Neural cell (in vitro differentiated cells): ENCODE data around the gene ANKDD1B. TPM values are rescaled to one million over a fixed set of nuclear protein-coding genes. Genes with fewer than 3 reads are reported as not detected.

Source experiments
- H2AFZ ChIP-seq: fragments of 200-600, 300-800 bp; sonication (generic), shearing (Covaris generic); 2 replicates; pipeline ENCODE4 v1.6.0; 2014; ENCODE audit warnings: low read depth, mild to moderate bottlenecking, antibody characterized with exemption, low read length, moderate library complexity
- H3F3A ChIP-seq: fragments of 200-600 bp; shearing (Covaris generic); 2 replicates; pipeline ENCODE4 v1.6.1; 2016; ENCODE audit warnings: mild to moderate bottlenecking, moderate library complexity, mixed read lengths, antibody characterized with exemption, low read length; ENCODE audit not compliant: insufficient read depth, poor library complexity, severe bottlenecking
- H3K27ac ChIP-seq: fragments of 200-600, 300-800 bp; sonication (generic), shearing (Covaris generic); 2 replicates; pipeline ENCODE4 v1.5.1; 2014; ENCODE audit warnings: mild to moderate bottlenecking, low read length, moderate library complexity
- H3K27me3 ChIP-seq: fragments of 300-800, 200-600 bp; sonication (generic), shearing (Covaris generic); 2 replicates; pipeline ENCODE4 v1.6.0; 2014; ENCODE audit warnings: mild to moderate bottlenecking, low read depth, low read length, moderate library complexity; ENCODE audit not compliant: insufficient read depth
- H3K36me3 ChIP-seq: fragments of 300-800, 200-600 bp; sonication (generic), shearing (Covaris generic); 2 replicates; pipeline ENCODE4 v1.5.1; 2014; ENCODE audit warnings: mild to moderate bottlenecking, antibody characterized with exemption, low read length, moderate library complexity; ENCODE audit not compliant: insufficient read depth
- H3K4me2 ChIP-seq: fragments of 300-800, 200-600 bp; sonication (generic), shearing (Covaris generic); 2 replicates; pipeline ENCODE4 v1.6.0; 2014; ENCODE audit warnings: mild to moderate bottlenecking, low read length
- H3K4me3 ChIP-seq: fragments of 300-800, 200-600 bp; sonication (generic), shearing (Covaris generic); 2 replicates; pipeline ENCODE4 v1.5.1; 2014; ENCODE audit warnings: mild to moderate bottlenecking, low read length, moderate library complexity
- H3K79me2 ChIP-seq: fragments of 200-600 bp; shearing (Covaris generic); replicated peaks from 2 replicates; pipeline ENCODE4 v1.6.0; 2014; ENCODE audit warnings: mild to moderate bottlenecking, low read length, moderate library complexity; ENCODE audit not compliant: insufficient read depth
- H3K9ac ChIP-seq: fragments of 300-800, 200-600 bp; sonication (generic), shearing (Covaris generic); 2 replicates; pipeline ENCODE4 v1.6.1; 2016; ENCODE audit warnings: mild to moderate bottlenecking, low read length, mixed read lengths
- H3K9me2 ChIP-seq: fragments of 200-600 bp; shearing (Covaris generic); 2 replicates; pipeline ENCODE4 v1.6.1; 2016; ENCODE audit warnings: mild to moderate bottlenecking, low read length, mixed read lengths; ENCODE audit not compliant: insufficient read depth
- H3K9me3 ChIP-seq: fragments of 200-600, 300-800 bp; sonication (generic), shearing (Covaris generic); 2 replicates; pipeline ENCODE4 v1.6.1; 2016; ENCODE audit warnings: mild to moderate bottlenecking, mixed run types, low read length, moderate library complexity, mixed read lengths
- H4K20me1 ChIP-seq: fragments of 200-600 bp; shearing (Covaris generic); 2 replicates; pipeline ENCODE4 v1.6.1; 2016; ENCODE audit warnings: mild to moderate bottlenecking, mixed run types; ENCODE audit not compliant: insufficient read depth
- CTCF ChIP-seq: fragments of 450-650 bp; IDR thresholded peaks from 2 replicates; pipeline ENCODE4 v1.5.1; 2014; ENCODE audit warnings: antibody characterized with exemption, mild to moderate bottlenecking, moderate library complexity; ENCODE audit not compliant: poor library complexity, severe bottlenecking
- EP300 ChIP-seq: fragments of 450-650 bp; conservative IDR thresholded peaks from 2 replicates; pipeline ENCODE4 v1.6.1; 2014; ENCODE audit warnings: antibody characterized with exemption, mild to moderate bottlenecking, moderate library complexity; ENCODE audit not compliant: poor library complexity, severe bottlenecking
- EZH2 ChIP-seq: fragments of 200-600, 300-800 bp; shearing (Covaris generic), sonication (generic); IDR thresholded peaks from 2 replicates; pipeline ENCODE4 v1.6.1; 2014; ENCODE audit warnings: antibody characterized with exemption, low read length, borderline replicate concordance, mild to moderate bottlenecking; ENCODE audit not compliant: insufficient read depth, poor library complexity, severe bottlenecking
- MXI1 ChIP-seq: fragments of 450-650 bp; conservative IDR thresholded peaks from 2 replicates; pipeline ENCODE4 v1.6.1; 2014; ENCODE audit warnings: antibody characterized with exemption, mild to moderate bottlenecking; ENCODE audit not compliant: poor library complexity, severe bottlenecking
- POLR2AphosphoS5 ChIP-seq: IDR thresholded peaks from 2 replicates; pipeline ENCODE4 v1.6.1; 2012
- RAD21 ChIP-seq: fragments of 450-650 bp; conservative IDR thresholded peaks from 2 replicates; pipeline ENCODE4 v1.6.1; 2014; ENCODE audit warnings: antibody characterized with exemption, mild to moderate bottlenecking, moderate library complexity
- SMC3 ChIP-seq: fragments of 450-650 bp; conservative IDR thresholded peaks from 2 replicates; pipeline ENCODE4 v1.6.1; 2014; ENCODE audit warnings: antibody characterized with exemption, mild to moderate bottlenecking, moderate library complexity; ENCODE audit not compliant: poor library complexity
- TAF1 ChIP-seq: IDR thresholded peaks from 2 replicates; pipeline ENCODE4 v1.6.1; 2012; ENCODE audit warnings: low read depth
- polyA plus RNA-seq: library from polyadenylated mRNA; depleted of rRNA; stranded (reverse); fragments of >200 nt; gene quantifications from 2 replicates; pipeline ENCODE4 v1.2.3, GENCODE V29; 2014
- TF ChIP-seq, protein P1 (sequence below): IDR thresholded peaks from 2 replicates; pipeline ENCODE4 v1.6.1; 2012; ENCODE audit warnings: borderline replicate concordance

Gene ANKDD1B
- polyA plus RNA-seq, 1 donor from 2014 or later: 0.37 TPM

DNA sequence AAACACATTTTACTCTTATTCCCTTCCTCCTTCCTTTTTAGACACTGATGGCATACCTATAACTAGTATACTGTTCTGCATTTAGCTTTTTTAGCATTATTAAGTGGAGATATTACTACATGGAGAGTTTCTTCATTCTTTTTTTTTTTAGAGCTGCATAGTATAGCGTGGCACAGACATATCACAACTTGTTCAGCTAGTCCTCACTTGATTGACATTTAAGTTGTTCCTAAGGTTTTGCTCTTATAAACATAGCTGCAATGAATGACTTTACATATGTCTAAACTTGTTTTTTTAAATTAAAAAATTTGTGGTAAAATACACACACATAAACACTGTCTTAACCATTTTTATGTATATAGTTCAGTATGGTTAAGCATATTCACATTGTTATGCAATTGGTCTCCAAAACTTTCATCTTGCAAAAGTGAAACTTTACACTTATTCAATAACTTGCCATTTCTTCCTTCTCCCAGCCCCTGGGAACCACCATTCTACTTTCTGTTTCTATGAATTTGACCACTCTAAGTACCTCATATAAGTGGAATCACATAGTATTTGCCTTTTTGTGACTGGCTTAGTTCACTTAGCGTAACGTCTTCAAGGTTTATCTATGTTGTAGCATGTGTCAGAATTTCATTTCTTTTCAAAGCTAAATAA, 48.7 kb downstream of the ANKDD1B start:
- Histone ChIP-seq H3K79me2 (no peaks in the 10 kb centered on the region), H3K4me3 (no peak overlapping the region), H3K27me3 (no peaks in the 10 kb centered on the region), H3K36me3 (no peaks in the 10 kb centered on the region), H2AFZ (no peak overlapping the region), H3K27ac (no peak overlapping the region), H3K4me2 (no peak overlapping the region), H3K9me2 (no peaks in the 10 kb centered on the region), H3F3A (no peaks in the 10 kb centered on the region), H3K9me3 (no peaks in the 10 kb centered on the region), H4K20me1 (no peaks in the 10 kb centered on the region), H3K9ac (no peak overlapping the region)
- TF ChIP-seq RAD21 (no peak), TAF1 (no peak), SMC3 (no peak), CTCF (no peak), EP300 (no peak), EZH2 (no peak), MXI1 (no peak), POLR2AphosphoS5 (no peak)
- TF ChIP-seq, protein P1, sequence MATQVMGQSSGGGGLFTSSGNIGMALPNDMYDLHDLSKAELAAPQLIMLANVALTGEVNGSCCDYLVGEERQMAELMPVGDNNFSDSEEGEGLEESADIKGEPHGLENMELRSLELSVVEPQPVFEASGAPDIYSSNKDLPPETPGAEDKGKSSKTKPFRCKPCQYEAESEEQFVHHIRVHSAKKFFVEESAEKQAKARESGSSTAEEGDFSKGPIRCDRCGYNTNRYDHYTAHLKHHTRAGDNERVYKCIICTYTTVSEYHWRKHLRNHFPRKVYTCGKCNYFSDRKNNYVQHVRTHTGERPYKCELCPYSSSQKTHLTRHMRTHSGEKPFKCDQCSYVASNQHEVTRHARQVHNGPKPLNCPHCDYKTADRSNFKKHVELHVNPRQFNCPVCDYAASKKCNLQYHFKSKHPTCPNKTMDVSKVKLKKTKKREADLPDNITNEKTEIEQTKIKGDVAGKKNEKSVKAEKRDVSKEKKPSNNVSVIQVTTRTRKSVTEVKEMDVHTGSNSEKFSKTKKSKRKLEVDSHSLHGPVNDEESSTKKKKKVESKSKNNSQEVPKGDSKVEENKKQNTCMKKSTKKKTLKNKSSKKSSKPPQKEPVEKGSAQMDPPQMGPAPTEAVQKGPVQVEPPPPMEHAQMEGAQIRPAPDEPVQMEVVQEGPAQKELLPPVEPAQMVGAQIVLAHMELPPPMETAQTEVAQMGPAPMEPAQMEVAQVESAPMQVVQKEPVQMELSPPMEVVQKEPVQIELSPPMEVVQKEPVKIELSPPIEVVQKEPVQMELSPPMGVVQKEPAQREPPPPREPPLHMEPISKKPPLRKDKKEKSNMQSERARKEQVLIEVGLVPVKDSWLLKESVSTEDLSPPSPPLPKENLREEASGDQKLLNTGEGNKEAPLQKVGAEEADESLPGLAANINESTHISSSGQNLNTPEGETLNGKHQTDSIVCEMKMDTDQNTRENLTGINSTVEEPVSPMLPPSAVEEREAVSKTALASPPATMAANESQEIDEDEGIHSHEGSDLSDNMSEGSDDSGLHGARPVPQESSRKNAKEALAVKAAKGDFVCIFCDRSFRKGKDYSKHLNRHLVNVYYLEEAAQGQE: no peak

GRCh38 chr5:75660678-75661465, 49.6 kb downstream of the ANKDD1B start:
- TF ChIP-seq POLR2AphosphoS5 (no peak), SMC3 (no peak), EZH2 (no peak), MXI1 (no peak), TAF1 (no peak), RAD21 (no peak), EP300 (no peak), CTCF (no peak)
- TF ChIP-seq, protein P1: no peak
- Histone ChIP-seq H3K9ac (no peak overlapping the region), H3K36me3 (no peaks in the 10 kb centered on the region), H3K4me3 (no peak overlapping the region), H2AFZ (no peak overlapping the region), H4K20me1 (no peaks in the 10 kb centered on the region), H3K9me3 (no peaks in the 10 kb centered on the region), H3K79me2 (no peaks in the 10 kb centered on the region), H3K4me2 (no peak overlapping the region), H3F3A (no peaks in the 10 kb centered on the region), H3K9me2 (no peaks in the 10 kb centered on the region), H3K27me3 (no peaks in the 10 kb centered on the region), H3K27ac (no peak overlapping the region)
